22Rv1 (cell line): ENCODE data around the gene DENND10.

Experiments
- CTCF ChIP-seq: fragments of 450-650 bp; IDR thresholded peaks from 2 replicates; pipeline ENCODE4 v1.5.1; 2017; ENCODE audit warnings: mild to moderate bottlenecking
- ZFX ChIP-seq: fragments of 450-650 bp; IDR thresholded peaks from 2 replicates; pipeline ENCODE4 v1.6.1; 2017; ENCODE audit warnings: antibody characterized with exemption, borderline replicate concordance

- no peak for TF ChIP-seq CTCF
- no peak for TF ChIP-seq ZFX
Measured at GRCh38 chr10:119153661-119154060, 49.7 kb downstream of the DENND10 start.
